Astrocyte of the cerebellum (primary cell): Measurements from ENCODE around the gene TMEM243.

Experiments
- DNase-seq: peaks from one replicate; pipeline ENCODE4 v3.0.0-alpha.2; 2011; ENCODE audit warnings: low read depth
- H3K4me3 ChIP-seq: 2 replicates; pipeline ENCODE4 v1.5.1; 2011; ENCODE audit warnings: mild to moderate bottlenecking, low read depth, low read length, moderate library complexity
- in situ Hi-C: cut with HindIII; loops from 2 replicates; pipeline ENCODE4 v1.10.0; 2017; ENCODE audit warnings: low sequenced_read_pairs
- TF ChIP-seq, protein P1 (sequence below): IDR thresholded peaks from 2 replicates; pipeline ENCODE4 v1.5.1; 2012; ENCODE audit warnings: low read length, low read depth, moderate library complexity, mild to moderate bottlenecking; ENCODE audit errors: missing control alignments

The TMEM243 gene

DNA sequence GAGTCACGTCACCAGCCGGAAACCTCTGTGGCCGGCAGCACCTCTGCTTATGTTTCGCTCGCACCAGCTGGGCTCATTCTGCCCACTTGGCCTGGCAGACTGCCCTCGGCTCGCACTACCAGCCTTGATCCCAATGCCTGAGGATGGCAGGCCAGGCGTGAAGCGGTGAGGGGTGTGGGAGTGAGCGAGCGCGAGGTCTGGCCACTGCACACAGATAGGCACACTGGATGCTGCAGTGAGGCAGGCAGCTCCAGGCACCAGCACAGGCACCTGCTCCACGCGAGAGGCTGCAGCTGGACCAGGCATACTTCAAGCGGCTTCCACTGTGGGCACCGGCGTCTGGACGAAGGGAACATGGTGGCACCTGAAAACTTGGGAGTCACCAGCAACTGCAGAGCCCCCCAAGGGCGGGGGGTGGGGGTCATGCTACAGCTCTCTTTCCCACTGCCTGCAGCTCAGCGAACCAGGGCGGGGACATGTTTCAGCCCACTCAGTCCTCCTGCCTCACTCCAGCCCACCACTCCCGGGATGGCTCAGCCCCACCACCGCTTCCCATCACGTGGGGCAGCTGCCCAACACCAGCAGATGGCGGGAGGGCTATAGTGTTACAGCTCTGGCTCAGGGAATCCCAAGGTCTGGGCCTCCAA is 72.7 kb downstream of the TMEM243 start:
- TF ChIP-seq, protein P1, sequence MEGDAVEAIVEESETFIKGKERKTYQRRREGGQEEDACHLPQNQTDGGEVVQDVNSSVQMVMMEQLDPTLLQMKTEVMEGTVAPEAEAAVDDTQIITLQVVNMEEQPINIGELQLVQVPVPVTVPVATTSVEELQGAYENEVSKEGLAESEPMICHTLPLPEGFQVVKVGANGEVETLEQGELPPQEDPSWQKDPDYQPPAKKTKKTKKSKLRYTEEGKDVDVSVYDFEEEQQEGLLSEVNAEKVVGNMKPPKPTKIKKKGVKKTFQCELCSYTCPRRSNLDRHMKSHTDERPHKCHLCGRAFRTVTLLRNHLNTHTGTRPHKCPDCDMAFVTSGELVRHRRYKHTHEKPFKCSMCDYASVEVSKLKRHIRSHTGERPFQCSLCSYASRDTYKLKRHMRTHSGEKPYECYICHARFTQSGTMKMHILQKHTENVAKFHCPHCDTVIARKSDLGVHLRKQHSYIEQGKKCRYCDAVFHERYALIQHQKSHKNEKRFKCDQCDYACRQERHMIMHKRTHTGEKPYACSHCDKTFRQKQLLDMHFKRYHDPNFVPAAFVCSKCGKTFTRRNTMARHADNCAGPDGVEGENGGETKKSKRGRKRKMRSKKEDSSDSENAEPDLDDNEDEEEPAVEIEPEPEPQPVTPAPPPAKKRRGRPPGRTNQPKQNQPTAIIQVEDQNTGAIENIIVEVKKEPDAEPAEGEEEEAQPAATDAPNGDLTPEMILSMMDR = no peak
- in situ Hi-C loops = loop anchor here (25.0 kb wide), 1 partner anchor 185 kb away; no protein-coding TSS in a partner anchor
- DNase-seq = no peak
- no peak overlapping the region for H3K4me3 ChIP-seq
